Prostate gland (tissue), 2 donors: ENCODE measurements around the gene TLX1.

Experiments
- POLR2A ChIP-seq: fragments of 450-650 bp; IDR thresholded peaks from one replicate; pipeline ENCODE4 v1.6.1; 2016; ENCODE audit warnings: antibody characterized with exemption, mild to moderate bottlenecking
- POLR2AphosphoS5 ChIP-seq: sonication (generic); formaldehyde crosslinking; IDR thresholded peaks from one replicate; pipeline ENCODE4 v1.6.1; 2017; ENCODE audit warnings: antibody characterized with exemption
- TF ChIP-seq, protein P1 (sequence below), 4 experiments: fragments of 200-600 bp in 2 of 4; fragments of 450-650 bp in 2 of 4; sonication (generic) in 2 of 4; IDR thresholded peaks; 1 replicate in 3 of 4; 2 replicates in 1 of 4; pipeline ENCODE4 v1.5.1; 2016 to 2019; ENCODE audit warnings: antibody characterized with exemption in 4 of 4, mild to moderate bottlenecking in 2 of 4, moderate library complexity in 2 of 4

DNA sequence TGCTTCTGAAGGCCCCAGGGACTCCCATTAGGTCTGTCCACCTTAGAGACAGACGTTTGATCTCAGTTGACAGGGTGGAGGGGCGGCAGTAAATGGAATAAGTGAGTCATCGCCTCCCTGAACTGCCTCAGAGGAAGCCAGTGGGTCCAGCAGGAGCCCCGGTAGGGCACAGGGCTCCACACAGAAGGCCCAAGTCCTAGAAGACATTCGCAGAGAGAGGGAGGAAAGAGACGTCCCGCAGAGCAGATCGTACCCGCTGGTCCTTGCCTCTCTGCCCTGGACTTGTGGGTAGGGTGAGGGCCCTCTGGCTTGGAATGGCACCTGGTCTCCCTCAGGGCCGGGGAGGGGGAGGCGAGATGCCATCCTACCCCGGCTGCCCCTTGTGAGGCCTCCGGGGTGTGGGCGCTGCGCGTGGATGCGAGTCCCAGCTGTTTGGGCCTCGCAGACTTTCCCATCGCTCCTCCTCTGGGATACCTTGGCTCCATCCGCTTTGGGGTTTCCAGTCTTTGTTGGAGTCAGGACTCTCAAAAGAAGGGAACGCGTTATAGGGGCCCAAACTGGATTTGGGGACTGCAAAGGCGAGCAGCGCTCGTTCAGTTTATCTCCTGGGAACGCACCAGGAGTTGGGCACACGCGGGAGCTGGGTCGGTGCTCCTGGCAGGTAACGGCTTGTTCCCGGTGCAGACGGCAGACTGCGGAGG lies 5.1 kb downstream of the TLX1 start:
- TF ChIP-seq POLR2A, result no peak
- TF ChIP-seq, protein P1, sequence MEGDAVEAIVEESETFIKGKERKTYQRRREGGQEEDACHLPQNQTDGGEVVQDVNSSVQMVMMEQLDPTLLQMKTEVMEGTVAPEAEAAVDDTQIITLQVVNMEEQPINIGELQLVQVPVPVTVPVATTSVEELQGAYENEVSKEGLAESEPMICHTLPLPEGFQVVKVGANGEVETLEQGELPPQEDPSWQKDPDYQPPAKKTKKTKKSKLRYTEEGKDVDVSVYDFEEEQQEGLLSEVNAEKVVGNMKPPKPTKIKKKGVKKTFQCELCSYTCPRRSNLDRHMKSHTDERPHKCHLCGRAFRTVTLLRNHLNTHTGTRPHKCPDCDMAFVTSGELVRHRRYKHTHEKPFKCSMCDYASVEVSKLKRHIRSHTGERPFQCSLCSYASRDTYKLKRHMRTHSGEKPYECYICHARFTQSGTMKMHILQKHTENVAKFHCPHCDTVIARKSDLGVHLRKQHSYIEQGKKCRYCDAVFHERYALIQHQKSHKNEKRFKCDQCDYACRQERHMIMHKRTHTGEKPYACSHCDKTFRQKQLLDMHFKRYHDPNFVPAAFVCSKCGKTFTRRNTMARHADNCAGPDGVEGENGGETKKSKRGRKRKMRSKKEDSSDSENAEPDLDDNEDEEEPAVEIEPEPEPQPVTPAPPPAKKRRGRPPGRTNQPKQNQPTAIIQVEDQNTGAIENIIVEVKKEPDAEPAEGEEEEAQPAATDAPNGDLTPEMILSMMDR (IDR thresholded peaks at IDR 0.05), result no peak
- TF ChIP-seq POLR2AphosphoS5, result no peak
